A549 (cell line): ENCODE results near the gene PLSCR3. TPM values are rescaled to one million over a fixed set of nuclear protein-coding genes. Genes with fewer than 3 reads are reported as not detected.

Experiments
- ATAC-seq, 2 experiments: fragments of 200-7000 bp in 1 of 2; fragments of >200 bp in 1 of 2; cut with Nextera tagmentation in 1 of 2; cut with Tn5 transposase in 1 of 2; 3 replicates each; pipeline versions ENCODE4 v1.8.0 to v1.9.1; 2018 to 2020; ENCODE audit warnings: mild to moderate bottlenecking in 1 of 2, moderate library complexity in 1 of 2
- CTCF ChIA-PET: fragments of 300-600 bp; sonication (Branson Sonifier 250); formaldehyde crosslinking; extraction: SDS; loops from one replicate; lab custom pipeline; 2021; ENCODE audit warnings: antibody characterized with exemption, inconsistent platforms; lab: Yijun Ruan, JAX
- POLR2A ChIA-PET: fragments of 350-600 bp; formaldehyde crosslinking; extraction: SDS; loops from one replicate; lab custom pipeline; 2021; ENCODE audit warnings: antibody characterized with exemption, inconsistent platforms; lab: Yijun Ruan, JAX
- DNase-seq, 2 experiments: peaks; one replicate each; pipeline versions ENCODE4 v3.0.0 to v3.0.0-alpha.2; 2011 to 2016; ENCODE audit warnings: low read depth in 1 of 2, low spot score in 1 of 2
- FAIRE-seq: peaks from 2 replicates; lab custom pipeline; 2011; peaks lifted over from hg19 to GRCh38; lab: Jason Lieb, UNC
- H3K27ac ChIP-seq, 2 experiments: fragments of >200 bp; sonication (Bioruptor Twin); formaldehyde crosslinking; 3 replicates each; pipeline ENCODE4 v1.5.1; 2016 to 2017
- H3K4me1 ChIP-seq: fragments of >200 bp; sonication (Bioruptor Twin); formaldehyde crosslinking; 3 replicates; pipeline ENCODE4 v1.6.1; 2016
- H3K4me2 ChIP-seq: fragments of >200 bp; sonication (Bioruptor Twin); formaldehyde crosslinking; 3 replicates; pipeline ENCODE4 v1.6.1; 2016
- H3K4me3 ChIP-seq: fragments of >200 bp; sonication (Bioruptor Twin); formaldehyde crosslinking; 3 replicates; pipeline ENCODE4 v1.5.1; 2016
- H3K9me3 ChIP-seq: fragments of >200 bp; sonication (Bioruptor Twin); formaldehyde crosslinking; 3 replicates; pipeline ENCODE4 v1.6.1; 2016
- BCL3 ChIP-seq: fragments of >200 bp; sonication (Bioruptor Twin); formaldehyde crosslinking; IDR thresholded peaks from 3 replicates; pipeline ENCODE4 v1.6.1; 2016
- CBX2 ChIP-seq: fragments of 200-600 bp; sonication (generic); IDR thresholded peaks from 2 replicates; pipeline ENCODE4 v1.6.1; 2016; ENCODE audit warnings: low read depth, mild to moderate bottlenecking, borderline replicate concordance
- CHD2 ChIP-seq: fragments of 150-350 bp; IDR thresholded peaks from 2 replicates; pipeline ENCODE4 v1.6.1; 2014; ENCODE audit warnings: low read length; ENCODE audit not compliant: partially characterized antibody
- E2F6 ChIP-seq: IDR thresholded peaks from 2 replicates; pipeline ENCODE4 v1.6.1; 2012; ENCODE audit warnings: low read depth, borderline replicate concordance
- FOSB ChIP-seq: fragments of 250-450 bp; sonication (Bioruptor Pico); IDR thresholded peaks from 2 replicates; pipeline ENCODE4 v1.5.0; 2020; ENCODE audit warnings: mild to moderate bottlenecking, moderate library complexity
- FOXS1 ChIP-seq: fragments of 250-450 bp; sonication (Bioruptor Pico); IDR thresholded peaks from 2 replicates; pipeline ENCODE4 v1.5.0; 2020; ENCODE audit warnings: mild to moderate bottlenecking, moderate library complexity
- GATA3 ChIP-seq: IDR thresholded peaks from 2 replicates; pipeline ENCODE4 v1.6.1; 2012; ENCODE audit warnings: borderline replicate concordance
- HES2 ChIP-seq: fragments of >200 bp; sonication (Bioruptor Twin); formaldehyde crosslinking; IDR thresholded peaks from 2 replicates; pipeline ENCODE4 v1.6.1; 2016
- HEYL ChIP-seq: fragments of 250-450 bp; sonication (Bioruptor Pico); IDR thresholded peaks from 2 replicates; pipeline ENCODE4 v1.8.0; 2021; ENCODE audit warnings: mild to moderate bottlenecking, moderate library complexity
- HOXA7 ChIP-seq: fragments of 250-450 bp; sonication (Bioruptor Pico); IDR thresholded peaks from 2 replicates; pipeline ENCODE4 v1.5.0; 2020; ENCODE audit warnings: mild to moderate bottlenecking, moderate library complexity
- HOXB13 ChIP-seq: fragments of 250-450 bp; sonication (Bioruptor Pico); IDR thresholded peaks from 2 replicates; pipeline ENCODE4 v1.5.0; 2020; ENCODE audit warnings: low read depth, mild to moderate bottlenecking, moderate library complexity
- JUN ChIP-seq, 2 experiments: fragments of >200 bp; sonication (Bioruptor Twin); formaldehyde crosslinking; IDR thresholded peaks; 2 replicates in 1 of 2; 3 replicates in 1 of 2; pipeline ENCODE4 v1.6.1; 2016 to 2017
- KDM1A ChIP-seq: fragments of 200-600 bp; sonication (generic); IDR thresholded peaks from 2 replicates; pipeline ENCODE4 v1.6.1; 2016; ENCODE audit warnings: low read depth, mild to moderate bottlenecking
- KDM5A ChIP-seq: fragments of 200-600 bp; sonication (generic); IDR thresholded peaks from 2 replicates; pipeline ENCODE4 v1.6.1; 2016; ENCODE audit warnings: antibody characterized with exemption, mild to moderate bottlenecking
- MYC ChIP-seq: IDR thresholded peaks from 2 replicates; pipeline ENCODE4 v1.6.1; 2012; ENCODE audit warnings: mild to moderate bottlenecking, inconsistent platforms, low read length, improper control_type of control experiment, borderline replicate concordance
- NFE2L2 ChIP-seq: fragments of 150-350 bp; conservative IDR thresholded peaks from 2 replicates; pipeline ENCODE4 v1.6.1; 2014; ENCODE audit warnings: low read length
- NPAS2 ChIP-seq: fragments of 250-450 bp; sonication (Bioruptor Pico); IDR thresholded peaks from 2 replicates; pipeline ENCODE4 v1.8.0; 2022; ENCODE audit warnings: mild to moderate bottlenecking, moderate library complexity, borderline replicate concordance
- POLR2AphosphoS2 ChIP-seq: conservative IDR thresholded peaks from 2 replicates; pipeline ENCODE4 v1.6.1; 2012; ENCODE audit warnings: low read length, improper control_type of control experiment, inconsistent platforms
- RCOR1 ChIP-seq: fragments of 150-350 bp; IDR thresholded peaks from 2 replicates; pipeline ENCODE4 v1.6.1; 2014; ENCODE audit warnings: antibody characterized with exemption, low read length, low read depth
- RFX5 ChIP-seq: fragments of 450-650 bp; IDR thresholded peaks from 2 replicates; pipeline ENCODE4 v1.7.1; 2014; ENCODE audit warnings: antibody characterized with exemption, mild to moderate bottlenecking, moderate library complexity
- USF2 ChIP-seq: fragments of 450-650 bp; IDR thresholded peaks from 2 replicates; pipeline ENCODE4 v1.6.1; 2014; ENCODE audit warnings: antibody characterized with exemption
- ZNF302 ChIP-seq: fragments of 250-450 bp; sonication (Bioruptor Pico); IDR thresholded peaks from 2 replicates; pipeline ENCODE4 v1.9.0; 2021; ENCODE audit warnings: inconsistent platforms, mild to moderate bottlenecking, moderate library complexity
- WGBS: methylation state at CpG from one replicate; pipeline ENCODE4 v1.1.6; 2017; ENCODE audit errors: missing lambda C conversion rate; 5-methylcytosine and 5-hydroxymethylcytosine counted together
- polyA plus RNA-seq, 4 experiments: library from polyadenylated mRNA; depleted of rRNA in 3 of 4; stranded (reverse); fragments of >200 nt; fragmentation: RNase III in 1 of 4; extraction: RNeasy Plus Mini Kit Qiagen cat#74134 plus additional on column Dnase treatment in 1 of 4; gene quantifications; 2 replicates in 3 of 4; 3 replicates in 1 of 4; pipeline ENCODE4 v1.2.3, GENCODE V29; 2011 to 2017

Gene PLSCR3
- polyA plus RNA-seq, 2 of the 4 experiments (the other 2 are of a cell fraction), result 11.0 to 29.6 TPM

- CTCF ChIA-PET, result interaction anchor here (0.8 to 17.1 kb wide), 5 partner anchors 23 to 67 kb away, joined by 3 to 139 read pairs (median 3); partner anchors contain the start of genes KCTD11, TMEM102 and TMEM95
- H3K9me3 ChIP-seq, result no peaks in the 10 kb centered on the region
- no peak overlapping the region for H3K27ac ChIP-seq
- FAIRE-seq, result no peak
- POLR2A ChIA-PET, result no interaction called here
- DNase-seq, result no peak
- H3K4me2 ChIP-seq, result no peak overlapping the region
- ATAC-seq, result no peak
- no peak overlapping the region for H3K4me3 ChIP-seq
- WGBS, result 81% methylated on average over 2 of the region's 2 CpGs
- H3K4me1 ChIP-seq, result peaks cover 10% of the 10 kb centered on the region; the same call in 1 of the 3 replicates
- TF ChIP-seq E2F6 (no peak), ZNF302 (no peak), HOXA7 (CRISPR knock-in tag) (no peak), FOSB (CRISPR knock-in tag) (no peak), KDM1A (no peak), NPAS2 (CRISPR knock-in tag) (no peak), HOXB13 (CRISPR knock-in tag) (no peak), HEYL (CRISPR knock-in tag) (no peak), BCL3 (no peak), POLR2AphosphoS2 (no peak), CBX2 (no peak)
Observed at GRCh38 chr17:7391307-7391706, 3.0 kb downstream of the PLSCR3 start.

GRCh38 chr17:7389924-7390910, 4.1 kb downstream of the PLSCR3 start:
- peaks cover 8% of the 10 kb centered on the region; the same call in 1 of the 3 replicates for H3K4me1 ChIP-seq
- ATAC-seq (no peak), DNase-seq (no peak), FAIRE-seq (no peak)
- POLR2A ChIA-PET, result no interaction called here
- TF ChIP-seq MYC, result no peak
- no peak for TF ChIP-seq FOXS1
- TF ChIP-seq RFX5, result no peak
- no peak for TF ChIP-seq RCOR1
- no peak for TF ChIP-seq HOXB13 (CRISPR knock-in tag)
- no peak for TF ChIP-seq HES2
- TF ChIP-seq KDM5A, result no peak
- no peak for TF ChIP-seq NFE2L2
- no peak for TF ChIP-seq CHD2
- TF ChIP-seq GATA3, result no peak
- no peak for TF ChIP-seq HEYL (CRISPR knock-in tag)
- TF ChIP-seq USF2, result no peak
- no peak for TF ChIP-seq E2F6
- no peak for TF ChIP-seq BCL3
- TF ChIP-seq JUN (IDR thresholded peaks at IDR 0.05), result no peak
- CTCF ChIA-PET, result interaction anchor here (0.7 to 17.1 kb wide), 7 partner anchors 17 to 171 kb away, joined by 3 to 139 read pairs (median 4); partner anchors contain the start of genes KCTD11, SENP3, TMEM102 and TMEM95
- H3K9me3 ChIP-seq, result no peaks in the 10 kb centered on the region
- no peak overlapping the region for H3K4me3 ChIP-seq
- H3K27ac ChIP-seq, result no peak overlapping the region
- no peak overlapping the region for H3K4me2 ChIP-seq
- WGBS, result 84% methylated on average over 19 of the region's 19 CpGs
